Keratinocyte (primary cell): ENCODE results near the gene ADGRD1.

Experiments
- EZH2 ChIP-seq: IDR thresholded peaks from one replicate; pipeline ENCODE4 v1.6.1; 2012; ENCODE audit warnings: inconsistent platforms, mild to moderate bottlenecking, low read length, moderate library complexity
- TF ChIP-seq, protein P1 (sequence below), 3 experiments: IDR thresholded peaks in 1 of 3; conservative IDR thresholded peaks in 1 of 3; optimal IDR thresholded peaks in 1 of 3; 2 replicates in 2 of 3; 3 replicates in 1 of 3; pipeline versions ENCODE3 to v1.5.1; 2011; ENCODE audit warnings: low read length in 3 of 3, mild to moderate bottlenecking in 3 of 3, moderate library complexity in 2 of 3, control low read depth in 1 of 3, inconsistent platforms in 1 of 3; ENCODE audit not compliant: insufficient read depth in 2 of 3; ENCODE audit errors: extremely low read depth in 1 of 3

DNA sequence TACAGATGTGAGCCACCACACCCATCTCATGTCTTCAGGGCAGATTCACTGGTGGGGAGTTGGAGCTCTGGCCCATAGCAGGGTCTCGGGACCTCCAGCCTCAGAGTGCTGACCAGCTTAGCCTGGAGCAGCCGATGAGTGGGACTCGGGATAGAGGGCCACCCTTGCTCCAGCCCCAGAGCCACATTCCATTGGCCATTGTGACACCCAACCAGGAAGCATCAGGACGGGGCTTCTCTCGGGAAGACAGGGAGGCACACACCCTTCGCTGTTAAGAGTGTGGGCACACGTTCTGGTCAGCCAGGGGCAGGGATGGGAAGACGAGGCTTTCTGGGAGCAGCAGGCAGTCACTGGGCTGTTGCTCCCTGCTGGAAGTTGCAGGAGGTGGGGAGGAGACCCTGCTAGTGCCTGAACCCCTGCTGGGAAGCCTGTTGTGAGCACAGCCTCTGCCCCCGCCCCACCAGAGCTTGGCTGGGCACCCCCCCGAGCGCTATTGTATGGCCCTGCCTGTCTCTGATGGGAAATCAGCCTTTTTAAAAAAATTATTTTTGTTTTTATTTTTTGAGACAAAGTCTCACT is 1.6 kb downstream of the ADGRD1 start:
- TF ChIP-seq, protein P1, sequence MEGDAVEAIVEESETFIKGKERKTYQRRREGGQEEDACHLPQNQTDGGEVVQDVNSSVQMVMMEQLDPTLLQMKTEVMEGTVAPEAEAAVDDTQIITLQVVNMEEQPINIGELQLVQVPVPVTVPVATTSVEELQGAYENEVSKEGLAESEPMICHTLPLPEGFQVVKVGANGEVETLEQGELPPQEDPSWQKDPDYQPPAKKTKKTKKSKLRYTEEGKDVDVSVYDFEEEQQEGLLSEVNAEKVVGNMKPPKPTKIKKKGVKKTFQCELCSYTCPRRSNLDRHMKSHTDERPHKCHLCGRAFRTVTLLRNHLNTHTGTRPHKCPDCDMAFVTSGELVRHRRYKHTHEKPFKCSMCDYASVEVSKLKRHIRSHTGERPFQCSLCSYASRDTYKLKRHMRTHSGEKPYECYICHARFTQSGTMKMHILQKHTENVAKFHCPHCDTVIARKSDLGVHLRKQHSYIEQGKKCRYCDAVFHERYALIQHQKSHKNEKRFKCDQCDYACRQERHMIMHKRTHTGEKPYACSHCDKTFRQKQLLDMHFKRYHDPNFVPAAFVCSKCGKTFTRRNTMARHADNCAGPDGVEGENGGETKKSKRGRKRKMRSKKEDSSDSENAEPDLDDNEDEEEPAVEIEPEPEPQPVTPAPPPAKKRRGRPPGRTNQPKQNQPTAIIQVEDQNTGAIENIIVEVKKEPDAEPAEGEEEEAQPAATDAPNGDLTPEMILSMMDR (optimal IDR thresholded peaks at IDR 0.05 in 1 of 3, IDR thresholded peaks at IDR 0.05 in 1 of 3, conservative IDR thresholded peaks at IDR 0.05 in 1 of 3; ENCODE audit: extremely low read depth in 1 of 3, insufficient read depth in 2 of 3, low read length in 3 of 3), result no peak
- TF ChIP-seq EZH2, result no peak
